BE2C (cell line): ENCODE measurements around the gene DIP2C. TPM values are rescaled to one million over a fixed set of nuclear protein-coding genes. Genes with fewer than 3 reads are reported as not detected.
A peak's percentile ranks its signal among the peaks of the same experiment; 100 is the strongest.

Source experiments
- DNase-seq: peaks from one replicate; pipeline ENCODE4 v3.0.0-alpha.2; 2020
- H3K27me3 ChIP-seq: fragments of 250-450 bp; sonication (Bioruptor Pico); 2 replicates; pipeline ENCODE4 v1.5.1; 2020; ENCODE audit warnings: mild to moderate bottlenecking
- H3K36me3 ChIP-seq: fragments of 250-450 bp; sonication (Bioruptor Pico); 2 replicates; pipeline ENCODE4 v1.5.1; 2020; ENCODE audit warnings: mild to moderate bottlenecking
- H3K4me1 ChIP-seq: fragments of 250-450 bp; sonication (Bioruptor Pico); 2 replicates; pipeline ENCODE4 v1.5.1; 2020
- H3K4me3 ChIP-seq: 2 replicates; pipeline ENCODE4 v1.5.1; 2011; ENCODE audit warnings: low read depth, low read length
- H3K9me3 ChIP-seq: fragments of 250-450 bp; sonication (Bioruptor Pico); 2 replicates; pipeline ENCODE4 v1.5.1; 2020
- CTCF ChIP-seq: IDR thresholded peaks from 2 replicates; pipeline ENCODE4 v1.5.1; 2012; ENCODE audit warnings: mild to moderate bottlenecking, low read depth, low read length
- polyA plus RNA-seq: library from polyadenylated mRNA; unstranded; fragments of >200 nt; gene quantifications from one replicate; pipeline ENCODE4 v1.2.1, GENCODE V29; 2012; ENCODE audit warnings: low read depth, missing spikeins; ENCODE audit not compliant: insufficient read length, insufficient read depth

Gene DIP2C
- polyA plus RNA-seq = 4.8 TPM

- Histone ChIP-seq H3K36me3 (no peaks in the 10 kb centered on the region), H3K9me3 (no peaks in the 10 kb centered on the region), H3K4me3 (peak within 1 kb of the TSS; percentile 61), H3K4me1 (no peaks in the 10 kb centered on the region), H3K27me3 (no peaks in the 10 kb centered on the region)
- no peak for TF ChIP-seq CTCF
- peak; percentile 77 for DNase-seq
Measured at GRCh38 chr10:689452-690371, at the start of gene DIP2C. Gene DIP2C (minus strand): TSS chr10:689668. CDS start chr10:689578, 90 bp downstream.

- DNase-seq = no peak
- H3K36me3 ChIP-seq = no peaks in the 10 kb centered on the region
- H3K4me3 ChIP-seq = no peak overlapping the region
- TF ChIP-seq CTCF = no peak
- H3K9me3 ChIP-seq = no peaks in the 10 kb centered on the region
- H3K4me1 ChIP-seq = no peaks in the 10 kb centered on the region
- no peaks in the 10 kb centered on the region for H3K27me3 ChIP-seq
Measured at GRCh38 chr10:734481-734880, 45.0 kb upstream of the DIP2C start.

GRCh38 chr10:733086-733485 lies 43.6 kb upstream of the DIP2C start:
- H3K4me3 ChIP-seq = no peak overlapping the region
- H3K4me1 ChIP-seq = no peaks in the 10 kb centered on the region
- no peak for TF ChIP-seq CTCF
- DNase-seq = no peak
- no peaks in the 10 kb centered on the region for H3K36me3 ChIP-seq
- H3K27me3 ChIP-seq = no peaks in the 10 kb centered on the region
- H3K9me3 ChIP-seq = no peaks in the 10 kb centered on the region

GRCh38 chr10:729213-729612 lies 39.7 kb upstream of the DIP2C start:
- H3K27me3 ChIP-seq = no peaks in the 10 kb centered on the region
- no peak for DNase-seq
- H3K4me3 ChIP-seq = no peak overlapping the region
- no peaks in the 10 kb centered on the region for H3K9me3 ChIP-seq
- no peak for TF ChIP-seq CTCF
- H3K36me3 ChIP-seq = no peaks in the 10 kb centered on the region
- no peaks in the 10 kb centered on the region for H3K4me1 ChIP-seq

GRCh38 chr10:728603-729002 lies 39.1 kb upstream of the DIP2C start:
- no peaks in the 10 kb centered on the region for H3K36me3 ChIP-seq
- H3K4me1 ChIP-seq = no peaks in the 10 kb centered on the region
- no peaks in the 10 kb centered on the region for H3K9me3 ChIP-seq
- DNase-seq = no peak
- no peak for TF ChIP-seq CTCF
- no peak overlapping the region for H3K4me3 ChIP-seq
- no peaks in the 10 kb centered on the region for H3K27me3 ChIP-seq

- H3K27me3 ChIP-seq = no peaks in the 10 kb centered on the region
Measured at GRCh38 chr10:727162-727790, 37.8 kb upstream of the DIP2C start.

More at GRCh38 chr10:727162-727790, 37.8 kb upstream of the DIP2C start:
- H3K36me3 ChIP-seq = no peaks in the 10 kb centered on the region
- H3K4me3 ChIP-seq = no peak overlapping the region
- no peak for DNase-seq
- no peak for TF ChIP-seq CTCF
- H3K4me1 ChIP-seq = no peaks in the 10 kb centered on the region
- H3K9me3 ChIP-seq = no peaks in the 10 kb centered on the region
